BJ (cell line): ENCODE data around the gene C16orf96. TPM values are rescaled to one million over a fixed set of nuclear protein-coding genes. Genes with fewer than 3 reads are reported as not detected.

Source experiments
- CTCF ChIA-PET: fragments of 350-600 bp; formaldehyde crosslinking; extraction: SDS; loops from one replicate; lab custom pipeline; 2021; ENCODE audit warnings: antibody characterized with exemption, inconsistent platforms; lab: Yijun Ruan, JAX
- POLR2A ChIA-PET: fragments of 300-600 bp; sonication (Branson Sonifier 250); formaldehyde crosslinking; extraction: SDS; loops from one replicate; lab custom pipeline; 2021; ENCODE audit warnings: antibody characterized with exemption; lab: Charles Lee
- DNase-seq: peaks from one replicate; pipeline ENCODE4 v3.0.0-alpha.2; 2011; ENCODE audit warnings: low read depth
- H3K27me3 ChIP-seq: 2 replicates; pipeline ENCODE4 v1.6.0; 2011; ENCODE audit warnings: low read length; ENCODE audit not compliant: control insufficient read depth, insufficient read depth
- H3K36me3 ChIP-seq: 2 replicates; pipeline ENCODE4 v1.5.1; 2011; ENCODE audit warnings: low read length; ENCODE audit not compliant: control insufficient read depth, insufficient read depth
- H3K4me3 ChIP-seq: 2 replicates; pipeline ENCODE4 v1.5.1; 2011; ENCODE audit warnings: low read depth, mild to moderate bottlenecking, control low read depth, low read length
- CTCF ChIP-seq: IDR thresholded peaks from 2 replicates; pipeline ENCODE4 v1.5.1; 2011; ENCODE audit warnings: low read depth, mild to moderate bottlenecking, control low read depth, inconsistent platforms, low read length, moderate library complexity; ENCODE audit not compliant: insufficient read depth
- polyA plus RNA-seq: library from polyadenylated mRNA; depleted of rRNA; stranded (reverse); fragments of >200 nt; gene quantifications from 2 replicates; pipeline ENCODE4 v1.2.3, GENCODE V29; 2011

The C16orf96 gene
- polyA plus RNA-seq, 1 experiment, result not detected

- DNase-seq, result no peak
- TF ChIP-seq CTCF, result no peak
- ChIA-PET POLR2A (no interaction called here), CTCF (interaction anchor here (1.0 to 2.7 kb wide), 7 partner anchors 8 to 35 kb away, joined by 3 to 15 read pairs (median 3); no protein-coding TSS in a partner anchor)
- Histone ChIP-seq H3K4me3 (no peak overlapping the region), H3K27me3 (no peaks in the 10 kb centered on the region), H3K36me3 (no peaks in the 10 kb centered on the region)
Measured at GRCh38 chr16:4524571-4524970, 31.6 kb upstream of the C16orf96 start.

GRCh38 chr16:4525069-4525468 is 31.1 kb upstream of the C16orf96 start:
- H3K27me3 ChIP-seq, result no peaks in the 10 kb centered on the region
- no peak for TF ChIP-seq CTCF
- H3K36me3 ChIP-seq, result no peaks in the 10 kb centered on the region
- POLR2A ChIA-PET, result no interaction called here
- CTCF ChIA-PET, result interaction anchor here (1.0 to 2.7 kb wide), 6 partner anchors 8 to 23 kb away, joined by 3 to 15 read pairs (median 3); no protein-coding TSS in a partner anchor
- H3K4me3 ChIP-seq, result no peak overlapping the region
- DNase-seq, result no peak

GRCh38 chr16:4525634-4526277 is 30.4 kb upstream of the C16orf96 start:
- Histone ChIP-seq H3K4me3 (no peak overlapping the region), H3K27me3 (no peaks in the 10 kb centered on the region), H3K36me3 (no peaks in the 10 kb centered on the region)
- CTCF ChIA-PET, result interaction anchor here (0.6 to 2.7 kb wide), 5 partner anchors 9 to 1470 kb away, joined by 3 to 15 read pairs (median 3); no protein-coding TSS in a partner anchor
- POLR2A ChIA-PET, result no interaction called here
- no peak for DNase-seq
- TF ChIP-seq CTCF, result no peak

GRCh38 chr16:4529085-4530060 is 26.8 kb upstream of the C16orf96 start:
- H3K4me3 ChIP-seq, result no peak overlapping the region
- ChIA-PET POLR2A (no interaction called here), CTCF (interaction anchor here (1.3 kb wide), 1 partner anchor 8 kb away, joined by 3 read pairs; no protein-coding TSS in a partner anchor)
- H3K36me3 ChIP-seq, result no peaks in the 10 kb centered on the region
- no peak for TF ChIP-seq CTCF
- no peak for DNase-seq
- no peaks in the 10 kb centered on the region for H3K27me3 ChIP-seq

- POLR2A ChIA-PET, result no interaction called here
- H3K4me3 ChIP-seq, result no peak overlapping the region
- DNase-seq, result no peak
- no peaks in the 10 kb centered on the region for H3K36me3 ChIP-seq
- TF ChIP-seq CTCF, result no peak
- CTCF ChIA-PET, result no interaction called here
- no peaks in the 10 kb centered on the region for H3K27me3 ChIP-seq
Measured at GRCh38 chr16:4531811-4532210, 24.3 kb upstream of the C16orf96 start.
